HepG2 (cell line): ENCODE results near the gene TAF3. TPM values are rescaled to one million over a fixed set of nuclear protein-coding genes. Genes with fewer than 3 reads are reported as not detected.

Source experiments
- IKZF4 ChIP-seq: sonication (generic); formaldehyde crosslinking; IDR thresholded peaks from 2 replicates; pipeline ENCODE4 v1.5.1; 2020; ENCODE audit warnings: borderline replicate concordance, mild to moderate bottlenecking, low read depth, missing genetic modification reagents; ENCODE audit errors: not compliant biosample characterization
- KDM3A ChIP-seq: IDR thresholded peaks from 2 replicates; pipeline ENCODE4 v1.6.1; 2018; ENCODE audit warnings: low read depth, missing compliant biosample characterization
- KMT2A ChIP-seq: sonication (generic); formaldehyde crosslinking; IDR thresholded peaks from 2 replicates; pipeline ENCODE4 v1.4.0; 2020; ENCODE audit warnings: missing genetic modification reagents
- MTF1 ChIP-seq: sonication (generic); formaldehyde crosslinking; IDR thresholded peaks from 2 replicates; pipeline ENCODE4 v1.5.0; 2020; ENCODE audit warnings: missing genetic modification reagents
- SALL1 ChIP-seq: sonication (generic); formaldehyde crosslinking; IDR thresholded peaks from 2 replicates; pipeline ENCODE4 v1.8.0; 2022; ENCODE audit warnings: mild to moderate bottlenecking, missing genetic modification reagents
- SIX1 ChIP-seq: sonication (generic); formaldehyde crosslinking; IDR thresholded peaks from 2 replicates; pipeline ENCODE4 v1.4.0; 2020; ENCODE audit warnings: missing genetic modification reagents, borderline replicate concordance
- TEAD3 ChIP-seq: optimal IDR thresholded peaks from 2 replicates; pipeline ENCODE3; 2016; ENCODE audit warnings: borderline replicate concordance
- THAP11 ChIP-seq: IDR thresholded peaks from 2 replicates; pipeline ENCODE4 v1.6.1; 2016; ENCODE audit warnings: missing biosample characterization, missing genetic modification reagents
- TMF1 ChIP-seq: sonication (generic); formaldehyde crosslinking; IDR thresholded peaks from 2 replicates; pipeline ENCODE4 v1.8.1; 2022; ENCODE audit warnings: low read depth, missing genetic modification reagents
- ZBTB8A ChIP-seq: sonication (generic); formaldehyde crosslinking; IDR thresholded peaks from 2 replicates; pipeline ENCODE4 v1.4.0; 2020; ENCODE audit warnings: mild to moderate bottlenecking, low read depth, missing genetic modification reagents, borderline replicate concordance
- ZMYM4 ChIP-seq: sonication (generic); formaldehyde crosslinking; IDR thresholded peaks from 2 replicates; pipeline ENCODE4 v1.8.1; 2023; ENCODE audit warnings: mild to moderate bottlenecking, missing genetic modification reagents
- ZNF33A ChIP-seq: sonication (generic); formaldehyde crosslinking; IDR thresholded peaks from 2 replicates; pipeline ENCODE4 v1.5.1; 2020; ENCODE audit warnings: missing genetic modification reagents, mild to moderate bottlenecking, moderate library complexity, borderline replicate concordance
- ZNF432 ChIP-seq: sonication (generic); formaldehyde crosslinking; IDR thresholded peaks from 2 replicates; pipeline ENCODE4 v1.5.0; 2020; ENCODE audit warnings: missing genetic modification reagents, mild to moderate bottlenecking, borderline replicate concordance
- ZNF672 ChIP-seq: sonication (generic); formaldehyde crosslinking; IDR thresholded peaks from 2 replicates; pipeline ENCODE4 v1.8.1; 2022; ENCODE audit warnings: missing genetic modification reagents
- polyA plus RNA-seq, 8 experiments: library from polyadenylated mRNA; depleted of rRNA in 3 of 8; stranded (reverse) in 7 of 8; unstranded in 1 of 8; fragments of >200 nt; fragmentation: Illumina TruSeq in 4 of 8; extraction: Trizol in 4 of 8; gene quantifications; 2 replicates each; pipeline versions ENCODE4 v1.2.1 to v1.2.3, GENCODE V29; 2011 to 2016; ENCODE audit warnings: low read depth in 4 of 8, missing spikeins in 1 of 8, mixed read lengths in 1 of 8; ENCODE audit not compliant: insufficient read depth in 1 of 8
- total RNA-seq, 5 experiments: library from RNA; depleted of rRNA; stranded (reverse); fragments of >200 nt; fragmentation: Illumina TruSeq; extraction: Trizol; gene quantifications; 2 replicates each; pipeline ENCODE4 v1.2.3, GENCODE V29; 2016; ENCODE audit warnings: low read depth in 1 of 5
- TF ChIP-seq, protein P1 (sequence below): IDR thresholded peaks from 2 replicates; pipeline ENCODE4 v1.6.1; 2016; ENCODE audit warnings: control low read depth
- TF ChIP-seq, protein P2 (sequence below): IDR thresholded peaks from 2 replicates; pipeline ENCODE4 v1.6.1; 2018; ENCODE audit warnings: missing genetic modification reagents, mild to moderate bottlenecking, missing compliant biosample characterization
- TF ChIP-seq, protein P3 (sequence below): IDR thresholded peaks from 2 replicates; pipeline ENCODE4 v1.6.1; 2016; ENCODE audit warnings: missing compliant biosample characterization, missing genetic modification reagents, borderline replicate concordance
- TF ChIP-seq, protein P4 (sequence below): IDR thresholded peaks from 2 replicates; pipeline ENCODE4 v1.6.1; 2016; ENCODE audit warnings: low read depth, missing genetic modification reagents, missing compliant biosample characterization
- TF ChIP-seq, protein P5 (sequence below): IDR thresholded peaks from 2 replicates; pipeline ENCODE4 v1.6.1; 2016; ENCODE audit warnings: missing compliant biosample characterization, missing genetic modification reagents, borderline replicate concordance

Gene TAF3
- total and polyA plus RNA-seq, 2 of the 13 experiments (the other 11 are each of a cell fraction or from before 2014, with no cell fraction given) = 1.7 to 2.9 TPM

DNA sequence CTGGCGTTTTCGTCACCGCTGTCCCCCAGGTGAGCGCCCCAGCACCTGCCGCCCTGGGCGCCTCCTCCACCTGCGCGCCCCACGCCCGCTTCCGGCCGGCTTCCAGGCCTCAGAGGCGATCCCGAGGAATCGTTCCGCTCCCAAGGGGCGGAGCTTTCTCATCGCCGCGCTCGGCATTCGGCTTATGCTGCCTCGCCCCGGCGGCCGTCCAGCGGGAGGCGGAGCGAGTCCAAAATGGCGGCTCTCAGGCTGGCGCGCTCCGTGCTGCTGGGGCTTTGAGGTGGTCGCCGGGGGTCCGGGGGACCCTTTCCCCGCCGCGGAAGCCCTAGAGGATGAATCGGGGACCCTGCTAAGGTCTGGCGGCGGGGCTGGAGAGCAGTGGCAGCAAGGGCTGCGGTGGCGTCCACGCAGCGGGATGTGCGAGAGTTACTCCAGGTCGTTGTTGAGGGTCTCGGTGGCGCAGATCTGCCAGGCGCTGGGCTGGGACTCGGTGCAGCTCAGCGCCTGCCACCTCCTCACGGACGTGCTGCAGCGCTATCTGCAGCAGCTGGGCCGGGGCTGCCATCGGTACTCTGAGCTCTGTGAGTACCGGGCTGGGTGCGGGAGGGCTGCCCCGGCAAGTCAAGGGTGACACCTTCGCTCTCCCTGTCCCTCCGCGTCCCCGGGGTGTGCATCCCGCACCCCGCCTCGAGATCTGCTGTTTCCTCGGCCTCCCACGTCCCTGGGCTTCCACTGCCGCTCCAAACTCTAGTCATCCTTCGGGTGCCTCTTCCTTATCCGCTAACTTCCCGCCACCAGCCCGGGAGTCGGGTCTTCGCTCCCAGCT, at the start of gene TAF3 (continued):
- TF ChIP-seq TMF1 (0 out of 2 replicates have a peak, but pooled peaks have one; percentile 62), ZNF672 (0 out of 2 replicates have a peak, but pooled peaks have one; percentile 32), ZMYM4 (CRISPR knock-in tag) (peak; percentile 83), KMT2A (CRISPR knock-in tag) (peak; percentile 99), SALL1 (peak; percentile 95), IKZF4 (CRISPR knock-in tag) (peak; percentile 83), TEAD3 (peak; percentile 81), SIX1 (CRISPR knock-in tag) (no peak), ZNF432 (no peak), THAP11 (CRISPR knock-in tag) (peak; percentile 91), ZBTB8A (CRISPR knock-in tag) (peak; percentile 93; the same call in 1 of the 2 replicates), ZNF33A (CRISPR knock-in tag) (no peak), MTF1 (CRISPR knock-in tag) (no peak), KDM3A (CRISPR knock-in tag) (peak; percentile 87)
- TF ChIP-seq, protein P1, sequence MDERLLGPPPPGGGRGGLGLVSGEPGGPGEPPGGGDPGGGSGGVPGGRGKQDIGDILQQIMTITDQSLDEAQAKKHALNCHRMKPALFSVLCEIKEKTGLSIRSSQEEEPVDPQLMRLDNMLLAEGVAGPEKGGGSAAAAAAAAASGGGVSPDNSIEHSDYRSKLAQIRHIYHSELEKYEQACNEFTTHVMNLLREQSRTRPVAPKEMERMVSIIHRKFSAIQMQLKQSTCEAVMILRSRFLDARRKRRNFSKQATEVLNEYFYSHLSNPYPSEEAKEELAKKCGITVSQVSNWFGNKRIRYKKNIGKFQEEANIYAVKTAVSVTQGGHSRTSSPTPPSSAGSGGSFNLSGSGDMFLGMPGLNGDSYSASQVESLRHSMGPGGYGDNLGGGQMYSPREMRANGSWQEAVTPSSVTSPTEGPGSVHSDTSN (CRISPR knock-in tag) = no peak
- TF ChIP-seq, protein P2, sequence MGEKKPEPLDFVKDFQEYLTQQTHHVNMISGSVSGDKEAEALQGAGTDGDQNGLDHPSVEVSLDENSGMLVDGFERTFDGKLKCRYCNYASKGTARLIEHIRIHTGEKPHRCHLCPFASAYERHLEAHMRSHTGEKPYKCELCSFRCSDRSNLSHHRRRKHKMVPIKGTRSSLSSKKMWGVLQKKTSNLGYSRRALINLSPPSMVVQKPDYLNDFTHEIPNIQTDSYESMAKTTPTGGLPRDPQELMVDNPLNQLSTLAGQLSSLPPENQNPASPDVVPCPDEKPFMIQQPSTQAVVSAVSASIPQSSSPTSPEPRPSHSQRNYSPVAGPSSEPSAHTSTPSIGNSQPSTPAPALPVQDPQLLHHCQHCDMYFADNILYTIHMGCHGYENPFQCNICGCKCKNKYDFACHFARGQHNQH (CRISPR knock-in tag) = peak; percentile 87
- TF ChIP-seq, protein P3, sequence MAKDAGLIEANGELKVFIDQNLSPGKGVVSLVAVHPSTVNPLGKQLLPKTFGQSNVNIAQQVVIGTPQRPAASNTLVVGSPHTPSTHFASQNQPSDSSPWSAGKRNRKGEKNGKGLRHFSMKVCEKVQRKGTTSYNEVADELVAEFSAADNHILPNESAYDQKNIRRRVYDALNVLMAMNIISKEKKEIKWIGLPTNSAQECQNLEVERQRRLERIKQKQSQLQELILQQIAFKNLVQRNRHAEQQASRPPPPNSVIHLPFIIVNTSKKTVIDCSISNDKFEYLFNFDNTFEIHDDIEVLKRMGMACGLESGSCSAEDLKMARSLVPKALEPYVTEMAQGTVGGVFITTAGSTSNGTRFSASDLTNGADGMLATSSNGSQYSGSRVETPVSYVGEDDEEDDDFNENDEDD (CRISPR knock-in tag) = peak; percentile 86
- TF ChIP-seq, protein P4, sequence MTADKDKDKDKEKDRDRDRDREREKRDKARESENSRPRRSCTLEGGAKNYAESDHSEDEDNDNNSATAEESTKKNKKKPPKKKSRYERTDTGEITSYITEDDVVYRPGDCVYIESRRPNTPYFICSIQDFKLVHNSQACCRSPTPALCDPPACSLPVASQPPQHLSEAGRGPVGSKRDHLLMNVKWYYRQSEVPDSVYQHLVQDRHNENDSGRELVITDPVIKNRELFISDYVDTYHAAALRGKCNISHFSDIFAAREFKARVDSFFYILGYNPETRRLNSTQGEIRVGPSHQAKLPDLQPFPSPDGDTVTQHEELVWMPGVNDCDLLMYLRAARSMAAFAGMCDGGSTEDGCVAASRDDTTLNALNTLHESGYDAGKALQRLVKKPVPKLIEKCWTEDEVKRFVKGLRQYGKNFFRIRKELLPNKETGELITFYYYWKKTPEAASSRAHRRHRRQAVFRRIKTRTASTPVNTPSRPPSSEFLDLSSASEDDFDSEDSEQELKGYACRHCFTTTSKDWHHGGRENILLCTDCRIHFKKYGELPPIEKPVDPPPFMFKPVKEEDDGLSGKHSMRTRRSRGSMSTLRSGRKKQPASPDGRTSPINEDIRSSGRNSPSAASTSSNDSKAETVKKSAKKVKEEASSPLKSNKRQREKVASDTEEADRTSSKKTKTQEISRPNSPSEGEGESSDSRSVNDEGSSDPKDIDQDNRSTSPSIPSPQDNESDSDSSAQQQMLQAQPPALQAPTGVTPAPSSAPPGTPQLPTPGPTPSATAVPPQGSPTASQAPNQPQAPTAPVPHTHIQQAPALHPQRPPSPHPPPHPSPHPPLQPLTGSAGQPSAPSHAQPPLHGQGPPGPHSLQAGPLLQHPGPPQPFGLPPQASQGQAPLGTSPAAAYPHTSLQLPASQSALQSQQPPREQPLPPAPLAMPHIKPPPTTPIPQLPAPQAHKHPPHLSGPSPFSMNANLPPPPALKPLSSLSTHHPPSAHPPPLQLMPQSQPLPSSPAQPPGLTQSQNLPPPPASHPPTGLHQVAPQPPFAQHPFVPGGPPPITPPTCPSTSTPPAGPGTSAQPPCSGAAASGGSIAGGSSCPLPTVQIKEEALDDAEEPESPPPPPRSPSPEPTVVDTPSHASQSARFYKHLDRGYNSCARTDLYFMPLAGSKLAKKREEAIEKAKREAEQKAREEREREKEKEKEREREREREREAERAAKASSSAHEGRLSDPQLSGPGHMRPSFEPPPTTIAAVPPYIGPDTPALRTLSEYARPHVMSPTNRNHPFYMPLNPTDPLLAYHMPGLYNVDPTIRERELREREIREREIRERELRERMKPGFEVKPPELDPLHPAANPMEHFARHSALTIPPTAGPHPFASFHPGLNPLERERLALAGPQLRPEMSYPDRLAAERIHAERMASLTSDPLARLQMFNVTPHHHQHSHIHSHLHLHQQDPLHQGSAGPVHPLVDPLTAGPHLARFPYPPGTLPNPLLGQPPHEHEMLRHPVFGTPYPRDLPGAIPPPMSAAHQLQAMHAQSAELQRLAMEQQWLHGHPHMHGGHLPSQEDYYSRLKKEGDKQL (CRISPR knock-in tag) = 0 out of 2 replicates have a peak, but pooled peaks have one; percentile 64
- TF ChIP-seq, protein P5, sequence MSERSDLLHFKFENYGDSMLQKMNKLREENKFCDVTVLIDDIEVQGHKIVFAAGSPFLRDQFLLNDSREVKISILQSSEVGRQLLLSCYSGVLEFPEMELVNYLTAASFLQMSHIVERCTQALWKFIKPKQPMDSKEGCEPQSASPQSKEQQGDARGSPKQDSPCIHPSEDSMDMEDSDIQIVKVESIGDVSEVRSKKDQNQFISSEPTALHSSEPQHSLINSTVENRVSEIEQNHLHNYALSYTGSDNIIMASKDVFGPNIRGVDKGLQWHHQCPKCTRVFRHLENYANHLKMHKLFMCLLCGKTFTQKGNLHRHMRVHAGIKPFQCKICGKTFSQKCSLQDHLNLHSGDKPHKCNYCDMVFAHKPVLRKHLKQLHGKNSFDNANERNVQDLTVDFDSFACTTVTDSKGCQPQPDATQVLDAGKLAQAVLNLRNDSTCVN (CRISPR knock-in tag) = peak; percentile 87; the same call in 1 of the 2 replicates
